Osteocyte (in vitro differentiated cells): ENCODE results near the gene CAMK1. TPM values are rescaled to one million over a fixed set of nuclear protein-coding genes. Genes with fewer than 3 reads are reported as not detected.

Source experiments
- DNase-seq: peaks from one replicate; pipeline ENCODE4 v3.0.0; 2021; ENCODE audit warnings: mixed read lengths; ENCODE audit not compliant: unreplicated experiment; ENCODE audit errors: extremely low spot score
- H3K27ac Mint-ChIP-seq: one replicate; pipeline ENCODE4 v1.8.0; 2021; ENCODE audit warnings: mild to moderate bottlenecking, mixed read lengths; ENCODE audit not compliant: unreplicated experiment
- H3K27me3 Mint-ChIP-seq: one replicate; pipeline ENCODE4 v1.8.0; 2021; ENCODE audit warnings: mixed read lengths; ENCODE audit not compliant: unreplicated experiment
- H3K36me3 Mint-ChIP-seq: one replicate; pipeline ENCODE4 v1.8.0; 2021; ENCODE audit warnings: mixed read lengths; ENCODE audit not compliant: unreplicated experiment
- H3K4me1 Mint-ChIP-seq: one replicate; pipeline ENCODE4 v1.8.0; 2021; ENCODE audit warnings: mixed read lengths; ENCODE audit not compliant: unreplicated experiment
- H3K4me3 Mint-ChIP-seq: one replicate; pipeline ENCODE4 v1.8.0; 2021; ENCODE audit warnings: mild to moderate bottlenecking, moderate library complexity, mixed read lengths; ENCODE audit not compliant: unreplicated experiment
- H3K9me3 Mint-ChIP-seq: one replicate; pipeline ENCODE4 v1.8.0; 2021; ENCODE audit warnings: mixed read lengths; ENCODE audit not compliant: unreplicated experiment
- total RNA-seq: library from RNA; stranded (reverse); gene quantifications from 2 replicates; pipeline ENCODE4 v1.2.1, GENCODE V29; 2021
- TF ChIP-seq, protein P1 (sequence below): fragments of 200-600 bp; sonication (generic); IDR thresholded peaks from 2 replicates; pipeline ENCODE4 v1.5.0; 2021; ENCODE audit warnings: antibody characterized with exemption, mild to moderate bottlenecking, moderate library complexity

Gene CAMK1
- total RNA-seq, 1 donor from 2014 or later, result 10.7 TPM

DNA sequence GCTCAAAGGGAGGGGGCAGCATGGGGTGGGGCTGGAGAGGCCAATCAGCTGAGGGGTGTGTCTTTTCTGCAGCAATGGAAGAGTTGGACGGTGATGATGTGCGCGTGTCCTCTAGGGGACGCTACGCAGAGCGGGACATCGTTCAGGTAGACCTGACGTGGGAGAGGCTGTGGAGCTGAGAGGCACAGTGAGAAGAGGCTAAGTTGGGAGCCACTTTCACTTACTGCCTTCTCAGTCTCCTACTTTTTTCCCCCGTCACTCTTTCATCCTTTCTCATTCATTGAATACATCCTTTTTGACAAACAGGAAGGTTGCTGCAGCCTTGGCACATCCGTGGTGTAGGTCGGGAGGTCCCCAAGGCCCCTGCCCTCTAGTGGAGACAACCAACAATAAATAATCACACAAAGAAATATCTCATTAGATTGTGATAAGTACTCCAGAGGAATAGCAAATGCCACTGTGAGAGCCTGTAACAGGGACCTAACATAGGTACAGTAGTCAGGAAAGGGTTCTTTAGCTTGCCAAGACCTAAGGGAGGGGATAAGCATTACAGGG, 42.6 kb downstream of the CAMK1 start:
- no peaks in the 10 kb centered on the region for H3K36me3 Mint-ChIP-seq
- no peak overlapping the region for H3K4me3 Mint-ChIP-seq
- no peak overlapping the region for H3K27ac Mint-ChIP-seq
- TF ChIP-seq, protein P1, sequence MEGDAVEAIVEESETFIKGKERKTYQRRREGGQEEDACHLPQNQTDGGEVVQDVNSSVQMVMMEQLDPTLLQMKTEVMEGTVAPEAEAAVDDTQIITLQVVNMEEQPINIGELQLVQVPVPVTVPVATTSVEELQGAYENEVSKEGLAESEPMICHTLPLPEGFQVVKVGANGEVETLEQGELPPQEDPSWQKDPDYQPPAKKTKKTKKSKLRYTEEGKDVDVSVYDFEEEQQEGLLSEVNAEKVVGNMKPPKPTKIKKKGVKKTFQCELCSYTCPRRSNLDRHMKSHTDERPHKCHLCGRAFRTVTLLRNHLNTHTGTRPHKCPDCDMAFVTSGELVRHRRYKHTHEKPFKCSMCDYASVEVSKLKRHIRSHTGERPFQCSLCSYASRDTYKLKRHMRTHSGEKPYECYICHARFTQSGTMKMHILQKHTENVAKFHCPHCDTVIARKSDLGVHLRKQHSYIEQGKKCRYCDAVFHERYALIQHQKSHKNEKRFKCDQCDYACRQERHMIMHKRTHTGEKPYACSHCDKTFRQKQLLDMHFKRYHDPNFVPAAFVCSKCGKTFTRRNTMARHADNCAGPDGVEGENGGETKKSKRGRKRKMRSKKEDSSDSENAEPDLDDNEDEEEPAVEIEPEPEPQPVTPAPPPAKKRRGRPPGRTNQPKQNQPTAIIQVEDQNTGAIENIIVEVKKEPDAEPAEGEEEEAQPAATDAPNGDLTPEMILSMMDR, result peak; percentile 17
- H3K9me3 Mint-ChIP-seq, result no peaks in the 10 kb centered on the region
- H3K27me3 Mint-ChIP-seq, result peaks cover 31% of the 10 kb centered on the region
- no peak for DNase-seq
- H3K4me1 Mint-ChIP-seq, result peaks cover 10% of the 10 kb centered on the region

DNA sequence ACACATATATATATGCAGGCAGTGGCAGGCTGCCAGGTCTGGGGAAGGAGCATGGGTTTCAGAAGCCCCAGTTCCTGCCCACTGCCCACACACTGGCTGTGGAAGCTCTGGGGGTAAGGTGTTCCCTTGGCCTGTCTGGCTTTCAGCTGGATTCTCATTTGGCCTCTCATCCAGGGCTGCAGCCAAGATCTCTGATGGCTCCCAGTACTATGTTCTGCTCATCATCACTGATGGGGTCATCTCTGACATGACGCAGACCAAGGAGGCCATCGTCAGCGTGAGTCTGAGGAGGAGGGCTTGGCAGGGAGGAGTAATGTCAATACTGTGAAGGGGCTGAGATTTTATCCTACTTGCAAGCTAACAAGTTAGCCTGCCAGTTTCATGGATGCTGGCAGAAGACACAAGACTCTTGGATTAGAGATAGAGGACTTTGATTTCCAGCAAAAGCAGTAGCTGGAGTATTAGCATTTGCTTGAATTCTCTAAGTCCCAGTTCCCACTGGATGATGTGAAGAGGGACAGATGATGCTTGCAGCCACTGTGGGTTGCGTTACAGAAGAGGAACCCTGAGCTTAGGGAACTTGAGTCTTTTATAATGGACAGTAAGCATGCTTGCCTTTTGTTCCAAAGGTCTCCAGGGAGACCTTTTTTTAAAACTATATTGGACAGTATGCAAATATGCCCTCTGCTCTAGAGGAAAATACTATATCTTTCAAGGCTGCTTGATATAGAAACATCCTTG, 43.8 kb downstream of the CAMK1 start:
- H3K36me3 Mint-ChIP-seq, result no peaks in the 10 kb centered on the region
- DNase-seq, result no peak
- no peaks in the 10 kb centered on the region for H3K9me3 Mint-ChIP-seq
- H3K4me1 Mint-ChIP-seq, result peaks cover 10% of the 10 kb centered on the region
- TF ChIP-seq, protein P1, result no peak
- H3K4me3 Mint-ChIP-seq, result no peak overlapping the region
- peaks cover 41% of the 10 kb centered on the region for H3K27me3 Mint-ChIP-seq
- H3K27ac Mint-ChIP-seq, result no peak overlapping the region

DNA sequence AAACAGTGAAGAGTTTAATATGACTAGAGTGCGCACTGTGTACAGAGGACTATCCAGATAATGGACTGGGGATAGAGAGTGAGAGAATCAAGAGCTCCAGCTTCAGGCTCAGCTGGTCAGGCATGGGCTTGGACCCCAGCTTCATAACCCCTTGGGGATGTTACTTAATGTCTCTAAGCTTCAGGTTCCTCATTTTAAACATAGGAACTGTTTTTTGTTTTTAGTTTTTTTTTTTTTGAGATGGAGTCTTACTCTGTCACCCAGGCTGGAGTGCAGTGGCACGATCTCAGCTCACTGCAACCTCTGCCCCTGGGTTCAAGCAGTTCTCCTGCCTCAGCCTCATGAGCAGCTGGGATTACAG, 48.1 kb downstream of the CAMK1 start:
- H3K9me3 Mint-ChIP-seq, result no peaks in the 10 kb centered on the region
- H3K4me3 Mint-ChIP-seq, result no peak overlapping the region
- H3K36me3 Mint-ChIP-seq, result no peaks in the 10 kb centered on the region
- no peaks in the 10 kb centered on the region for H3K4me1 Mint-ChIP-seq
- TF ChIP-seq, protein P1, result no peak
- DNase-seq, result no peak
- no peak overlapping the region for H3K27ac Mint-ChIP-seq
- peaks cover 56% of the 10 kb centered on the region for H3K27me3 Mint-ChIP-seq

DNA sequence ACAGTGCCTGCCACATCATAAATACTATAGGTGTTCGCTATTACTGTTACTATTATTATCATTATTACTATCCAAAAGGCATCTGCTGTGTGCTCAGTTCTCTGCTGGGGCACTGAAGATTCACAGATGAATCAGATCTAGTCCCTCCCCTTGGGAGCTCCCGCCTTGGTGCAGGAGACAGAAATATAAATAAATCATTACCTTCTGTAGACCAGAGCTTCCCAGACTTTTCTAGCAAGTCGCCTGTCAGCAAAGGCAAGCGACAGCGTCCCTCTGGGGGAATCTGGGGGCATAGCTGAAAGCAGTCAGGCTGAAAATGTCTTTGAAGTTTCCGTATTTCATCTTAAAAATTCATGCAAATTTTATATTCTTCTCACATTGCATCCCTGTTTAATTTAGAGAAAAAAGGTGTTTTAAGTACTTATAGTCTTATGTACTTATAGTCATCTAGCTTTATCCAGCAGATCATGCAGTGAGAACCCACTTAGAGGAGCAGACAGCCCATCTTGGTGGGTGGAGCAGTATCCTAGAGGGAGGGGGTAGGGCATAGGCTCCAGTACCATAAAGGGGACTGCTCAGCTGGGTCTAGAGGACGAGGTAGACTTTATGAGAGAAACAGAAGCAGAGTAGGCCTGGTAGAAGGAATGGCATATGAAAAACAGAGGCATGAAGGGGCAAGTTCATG, 48.6 kb downstream of the CAMK1 start:
- no peak overlapping the region for H3K4me3 Mint-ChIP-seq
- H3K36me3 Mint-ChIP-seq, result no peaks in the 10 kb centered on the region
- H3K9me3 Mint-ChIP-seq, result no peaks in the 10 kb centered on the region
- no peaks in the 10 kb centered on the region for H3K4me1 Mint-ChIP-seq
- peaks cover 57% of the 10 kb centered on the region for H3K27me3 Mint-ChIP-seq
- H3K27ac Mint-ChIP-seq, result no peak overlapping the region
- no peak for DNase-seq
- TF ChIP-seq, protein P1, result no peak

DNA sequence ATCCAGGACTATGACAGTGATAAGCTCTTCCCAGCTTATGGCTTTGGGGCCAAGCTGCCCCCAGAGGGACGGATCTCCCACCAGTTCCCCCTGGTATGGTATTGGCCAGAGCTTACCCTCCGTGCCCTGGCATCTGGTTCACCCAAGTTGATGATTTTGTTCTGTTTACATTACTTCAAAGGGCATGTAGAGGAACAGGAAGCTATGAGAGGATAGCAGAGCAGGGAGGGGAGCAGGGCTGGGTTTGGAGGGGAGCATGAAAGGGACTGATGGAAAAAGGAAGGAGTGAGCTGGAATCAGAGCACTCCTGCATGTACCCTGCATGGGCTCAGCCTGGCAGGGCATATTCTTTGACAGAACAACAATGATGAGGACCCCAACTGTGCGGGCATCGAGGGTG, 51.6 kb downstream of the CAMK1 start:
- H3K27ac Mint-ChIP-seq, result no peak overlapping the region
- H3K4me3 Mint-ChIP-seq, result no peak overlapping the region
- no peaks in the 10 kb centered on the region for H3K9me3 Mint-ChIP-seq
- no peak for DNase-seq
- no peaks in the 10 kb centered on the region for H3K4me1 Mint-ChIP-seq
- TF ChIP-seq, protein P1, result no peak
- no peaks in the 10 kb centered on the region for H3K36me3 Mint-ChIP-seq
- H3K27me3 Mint-ChIP-seq, result peaks cover 53% of the 10 kb centered on the region
